ENCODE data around the gene MAGEF1.

MAGEF1 gene

GRCh38 chr3:184725176-184725719 is 13.4 kb upstream of the MAGEF1 start:
- Histone ChIP-seq H3K4me2 (no peak overlapping the region), H3K4me1 (peaks cover 8% of the 10 kb centered on the region; the same call in 1 of the 2 replicates), H3K27ac (no peak overlapping the region), H3K27me3 (no peaks in the 10 kb centered on the region), H3K4me3 (no peak overlapping the region), H3K36me3 (no peaks in the 10 kb centered on the region), H3K9me3 (no peaks in the 10 kb centered on the region), H3K9ac (no peak overlapping the region), H4K20me1 (no peaks in the 10 kb centered on the region)
- TF ChIP-seq Cebpa-rat (IDR thresholded peaks at IDR 0.05) = no peak

- H3K4me3 ChIP-seq = no peak overlapping the region
- no peak overlapping the region for H3K27ac ChIP-seq
- no peaks in the 10 kb centered on the region for H3K9me3 ChIP-seq
- no peak overlapping the region for H3K4me2 ChIP-seq
- H3K9ac ChIP-seq = no peak overlapping the region
- peaks cover 8% of the 10 kb centered on the region; the same call in 1 of the 2 replicates for H3K4me1 ChIP-seq
- H4K20me1 ChIP-seq = no peaks in the 10 kb centered on the region
- H3K27me3 ChIP-seq = no peaks in the 10 kb centered on the region
- no peak for TF ChIP-seq Cebpa-rat (IDR thresholded peaks at IDR 0.05)
- H3K36me3 ChIP-seq = no peaks in the 10 kb centered on the region
These were observed 12.8 kb upstream of the MAGEF1 start for GRCh38 chr3:184724699-184725098.

- Histone ChIP-seq H3K27ac (no peak overlapping the region), H3K4me2 (no peak overlapping the region), H4K20me1 (no peaks in the 10 kb centered on the region), H3K4me3 (no peak overlapping the region), H3K4me1 (peaks cover 28% of the 10 kb centered on the region), H3K27me3 (no peaks in the 10 kb centered on the region), H3K9me3 (no peaks in the 10 kb centered on the region), H3K9ac (no peak overlapping the region), H3K36me3 (no peaks in the 10 kb centered on the region)
- no peak for TF ChIP-seq Cebpa-rat (IDR thresholded peaks at IDR 0.05)
These were observed 7.8 kb upstream of the MAGEF1 start for GRCh38 chr3:184719709-184720108.

GRCh38 chr3:184718431-184718830 is 6.6 kb upstream of the MAGEF1 start:
- Histone ChIP-seq H4K20me1 (no peaks in the 10 kb centered on the region), H3K27me3 (no peaks in the 10 kb centered on the region), H3K4me1 (peaks cover 28% of the 10 kb centered on the region), H3K4me2 (peak overlapping the region; percentile 66), H3K9me3 (no peaks in the 10 kb centered on the region), H3K36me3 (no peaks in the 10 kb centered on the region), H3K9ac (no peak overlapping the region), H3K4me3 (no peak overlapping the region), H3K27ac (no peak overlapping the region)
- TF ChIP-seq Cebpa-rat (IDR thresholded peaks at IDR 0.05) = no peak

- H3K4me1 ChIP-seq = peaks cover 31% of the 10 kb centered on the region
- H3K27me3 ChIP-seq = no peaks in the 10 kb centered on the region
- H3K9ac ChIP-seq = no peak overlapping the region
- H4K20me1 ChIP-seq = no peaks in the 10 kb centered on the region
- H3K4me2 ChIP-seq = peak overlapping the region; percentile 66
- no peak for TF ChIP-seq Cebpa-rat (IDR thresholded peaks at IDR 0.05)
- H3K9me3 ChIP-seq = no peaks in the 10 kb centered on the region
- H3K27ac ChIP-seq = no peak overlapping the region
- H3K4me3 ChIP-seq = no peak overlapping the region
- H3K36me3 ChIP-seq = no peaks in the 10 kb centered on the region
These were observed 5.6 kb upstream of the MAGEF1 start for GRCh38 chr3:184717399-184717983.

- no peaks in the 10 kb centered on the region for H3K9me3 ChIP-seq
- no peak overlapping the region for H3K9ac ChIP-seq
- no peaks in the 10 kb centered on the region for H3K27me3 ChIP-seq
- no peak for TF ChIP-seq Cebpa-rat (IDR thresholded peaks at IDR 0.05)
- no peaks in the 10 kb centered on the region for H3K36me3 ChIP-seq
- peaks cover 37% of the 10 kb centered on the region for H3K4me1 ChIP-seq
- no peak overlapping the region for H3K4me3 ChIP-seq
- peak overlapping the region; percentile 66 for H3K4me2 ChIP-seq
- no peaks in the 10 kb centered on the region for H4K20me1 ChIP-seq
- H3K27ac ChIP-seq = no peak overlapping the region; the same call in 1 of the 2 replicates
These were observed 4.9 kb upstream of the MAGEF1 start for GRCh38 chr3:184716622-184717398.

GRCh38 chr3:184715943-184716621 is 4.2 kb upstream of the MAGEF1 start:
- H3K4me1 ChIP-seq = peaks cover 37% of the 10 kb centered on the region
- no peak overlapping the region for H3K27ac ChIP-seq
- H3K4me3 ChIP-seq = no peak overlapping the region
- TF ChIP-seq Cebpa-rat (IDR thresholded peaks at IDR 0.05) = no peak
- H3K4me2 ChIP-seq = no peak overlapping the region
- no peak overlapping the region for H3K9ac ChIP-seq
- H3K9me3 ChIP-seq = no peaks in the 10 kb centered on the region
- no peaks in the 10 kb centered on the region for H3K27me3 ChIP-seq
- no peaks in the 10 kb centered on the region for H4K20me1 ChIP-seq
- no peaks in the 10 kb centered on the region for H3K36me3 ChIP-seq

GRCh38 chr3:184713521-184713920 is 1.7 kb upstream of the MAGEF1 start:
- no peaks in the 10 kb centered on the region for H3K36me3 ChIP-seq
- H3K27me3 ChIP-seq = no peaks in the 10 kb centered on the region
- H3K9ac ChIP-seq = no peak overlapping the region
- peaks cover 9% of the 10 kb centered on the region; the same call in 1 of the 2 replicates for H3K9me3 ChIP-seq
- H4K20me1 ChIP-seq = no peaks in the 10 kb centered on the region
- no peak overlapping the region for H3K4me2 ChIP-seq
- peaks cover 51% of the 10 kb centered on the region for H3K4me1 ChIP-seq
- H3K4me3 ChIP-seq = no peak overlapping the region
- no peak for TF ChIP-seq Cebpa-rat (IDR thresholded peaks at IDR 0.05)
- no peak overlapping the region for H3K27ac ChIP-seq

- Histone ChIP-seq H3K27ac (no peak overlapping the region), H3K4me2 (no peak overlapping the region), H3K36me3 (no peaks in the 10 kb centered on the region), H3K9me3 (peaks cover 9% of the 10 kb centered on the region; the same call in 1 of the 2 replicates), H4K20me1 (no peaks in the 10 kb centered on the region), H3K9ac (no peak overlapping the region), H3K4me3 (no peak overlapping the region), H3K27me3 (no peaks in the 10 kb centered on the region), H3K4me1 (peaks cover 46% of the 10 kb centered on the region)
- no peak for TF ChIP-seq Cebpa-rat (IDR thresholded peaks at IDR 0.05)
These were observed 1.1 kb upstream of the MAGEF1 start for GRCh38 chr3:184713040-184713355.

All from BLaER1 (cell line).